Stimulated activated CD4-positive, alpha-beta T cell treated with anti-CD3 and anti-CD28 coated beads, Interleukin-1b, Interleukin-23, amount 100 ng/mL, for 48 hours (primary cell): ENCODE measurements around the gene CARS2.
"Not testable (repeated sequence)": the region's sequence is repeated elsewhere in the genome, so short reads cannot be mapped to it uniquely, and the experiment has no call there.

Experiments used
- DNase-seq: peaks from one replicate; pipeline ENCODE4 v3.0.0-alpha.2; 2020

CARS2 gene

GRCh38 chr13:110681868-110682550 lies 23.9 kb downstream of the CARS2 start:
- DNase-seq: no peak

GRCh38 chr13:110680852-110681251 lies 25.1 kb downstream of the CARS2 start:
- no peak for DNase-seq

- DNase-seq: peak; percentile 31
Observed at GRCh38 chr13:110677731-110678545, 28.0 kb downstream of the CARS2 start.

- peak; percentile 62 for DNase-seq
Observed at GRCh38 chr13:110676595-110677587, 29.0 kb downstream of the CARS2 start.

GRCh38 chr13:110669814-110670213 lies 36.1 kb downstream of the CARS2 start:
- DNase-seq: not testable (repeated sequence)

GRCh38 chr13:110669036-110669435 lies 36.9 kb downstream of the CARS2 start:
- no peak for DNase-seq

- no peak for DNase-seq
Observed at GRCh38 chr13:110666255-110666533, 39.7 kb downstream of the CARS2 start.

GRCh38 chr13:110665491-110666254 lies 40.2 kb downstream of the CARS2 start:
- DNase-seq: no peak

- DNase-seq: no peak
Observed at GRCh38 chr13:110664673-110665072, 41.2 kb downstream of the CARS2 start.

GRCh38 chr13:110664041-110664440 lies 41.9 kb downstream of the CARS2 start:
- no peak for DNase-seq

- DNase-seq: no peak
Observed at GRCh38 chr13:110663491-110663890, 42.4 kb downstream of the CARS2 start.

- no peak for DNase-seq
Observed at GRCh38 chr13:110662777-110663443, 43.0 kb downstream of the CARS2 start.

GRCh38 chr13:110662091-110662490 lies 43.8 kb downstream of the CARS2 start:
- DNase-seq: no peak

- no peak for DNase-seq
Observed at GRCh38 chr13:110661256-110661655, 44.7 kb downstream of the CARS2 start.

- not testable (repeated sequence) for DNase-seq
Observed at GRCh38 chr13:110658218-110658911, 47.6 kb downstream of the CARS2 start.

- no peak for DNase-seq
Observed at GRCh38 chr13:110657196-110657595, 48.7 kb downstream of the CARS2 start.

- no peak for DNase-seq
Observed at GRCh38 chr13:110653851-110654250, 52.1 kb downstream of the CARS2 start.

GRCh38 chr13:110653271-110653670 lies 52.6 kb downstream of the CARS2 start:
- DNase-seq: no peak

- DNase-seq: no peak
Observed at GRCh38 chr13:110652764-110653163, 53.2 kb downstream of the CARS2 start.

GRCh38 chr13:110652231-110652730 lies 53.6 kb downstream of the CARS2 start:
- DNase-seq: no peak

- DNase-seq: no peak
Observed at GRCh38 chr13:110651726-110652230, 54.1 kb downstream of the CARS2 start.
